Fibroblast of skin of right biceps (primary cell): ENCODE measurements around the gene UCHL5.

Experiments
- DNase-seq: peaks from one replicate; pipeline ENCODE4 v3.0.0-alpha.2; 2013

Gene UCHL5, protein sequence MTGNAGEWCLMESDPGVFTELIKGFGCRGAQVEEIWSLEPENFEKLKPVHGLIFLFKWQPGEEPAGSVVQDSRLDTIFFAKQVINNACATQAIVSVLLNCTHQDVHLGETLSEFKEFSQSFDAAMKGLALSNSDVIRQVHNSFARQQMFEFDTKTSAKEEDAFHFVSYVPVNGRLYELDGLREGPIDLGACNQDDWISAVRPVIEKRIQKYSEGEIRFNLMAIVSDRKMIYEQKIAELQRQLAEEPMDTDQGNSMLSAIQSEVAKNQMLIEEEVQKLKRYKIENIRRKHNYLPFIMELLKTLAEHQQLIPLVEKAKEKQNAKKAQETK

DNA sequence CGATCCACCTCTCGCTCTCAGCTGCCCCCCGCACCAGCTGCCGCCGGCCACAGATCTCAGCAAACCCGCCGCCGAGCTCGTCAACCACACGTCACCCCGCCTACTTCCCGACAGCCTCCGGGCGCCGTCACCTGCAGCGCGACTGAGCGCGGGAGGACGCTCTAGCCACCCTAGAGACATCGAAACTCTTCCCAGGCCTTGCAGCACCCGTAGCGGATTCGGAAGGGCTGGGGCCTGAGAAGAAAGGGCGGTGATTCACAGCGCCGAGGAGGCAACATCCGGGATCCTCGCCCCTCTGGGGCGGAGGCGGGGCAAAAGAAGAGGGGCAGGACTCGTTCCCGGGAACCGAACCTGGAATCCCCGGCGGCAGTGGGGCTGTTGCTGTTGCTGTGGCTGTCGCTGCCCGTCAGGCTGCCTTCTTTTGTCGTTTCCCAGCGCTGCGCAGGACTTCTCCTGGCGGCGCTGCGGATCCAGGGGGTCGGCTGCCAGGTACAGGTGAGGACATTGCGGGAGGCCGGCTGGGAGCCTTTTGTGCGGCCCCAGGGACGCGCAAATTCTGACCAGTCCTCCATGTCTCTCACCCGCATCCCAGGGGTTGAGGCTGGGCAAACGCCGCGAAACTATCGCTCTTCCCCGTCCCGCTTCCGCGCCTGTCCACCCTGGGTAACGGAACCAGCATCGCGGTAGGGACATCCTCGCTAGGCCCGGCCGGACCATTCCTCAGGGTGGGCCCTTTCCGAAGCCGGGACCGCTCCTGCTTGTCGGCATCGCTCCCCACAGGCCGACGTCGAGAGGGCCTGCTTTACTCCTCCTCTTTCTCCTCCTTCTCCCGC lies at the start of gene UCHL5, which contains the start of gene RO60:
UCHL5 (minus strand) TSS at position 79 of the 833 bp plus-strand sequence. CDS start 100 bp downstream, outside the sequence.
RO60 (plus strand) TSS at position 331 of the 833 bp plus-strand sequence. CDS start 9,443 bp downstream, outside the sequence.
- peak; percentile 99 for DNase-seq

DNA sequence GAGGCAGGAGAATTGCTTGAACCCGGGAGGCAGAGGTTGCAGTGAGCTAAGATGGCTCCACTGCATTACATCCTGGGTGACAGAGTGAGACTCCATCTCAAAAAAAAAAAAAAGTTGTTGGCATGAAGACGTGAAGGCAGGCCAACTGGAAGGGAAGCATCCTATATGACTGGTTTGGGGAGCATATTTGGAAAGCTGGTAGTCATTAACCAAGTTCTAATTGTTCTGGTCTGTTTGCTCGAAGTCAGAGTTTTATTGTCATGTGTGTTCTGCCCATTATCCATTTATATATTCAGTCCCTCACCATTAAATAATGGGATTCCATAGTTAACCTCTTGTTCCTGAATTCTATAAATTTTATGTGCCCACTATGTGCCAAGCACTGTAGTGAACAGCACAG lies 49.3 kb upstream of the UCHL5 start:
- no peak for DNase-seq

DNA sequence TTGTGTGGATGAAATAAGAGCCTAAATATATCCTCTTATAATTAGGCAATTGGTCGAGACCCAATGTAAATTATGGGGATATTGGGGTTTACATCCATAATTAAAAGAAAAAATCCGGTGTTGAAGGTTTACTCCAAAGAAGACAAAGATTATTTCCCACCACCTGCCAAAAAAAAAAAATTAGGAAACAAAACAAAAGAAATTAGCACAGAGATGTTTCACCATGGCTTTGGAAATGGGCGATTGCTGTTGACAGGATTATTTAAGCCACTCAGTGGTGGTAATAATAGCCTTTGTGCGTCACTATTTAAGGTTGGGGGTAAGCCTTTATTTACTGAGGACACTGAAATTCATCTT lies 46.6 kb upstream of the UCHL5 start:
- no peak for DNase-seq

DNA sequence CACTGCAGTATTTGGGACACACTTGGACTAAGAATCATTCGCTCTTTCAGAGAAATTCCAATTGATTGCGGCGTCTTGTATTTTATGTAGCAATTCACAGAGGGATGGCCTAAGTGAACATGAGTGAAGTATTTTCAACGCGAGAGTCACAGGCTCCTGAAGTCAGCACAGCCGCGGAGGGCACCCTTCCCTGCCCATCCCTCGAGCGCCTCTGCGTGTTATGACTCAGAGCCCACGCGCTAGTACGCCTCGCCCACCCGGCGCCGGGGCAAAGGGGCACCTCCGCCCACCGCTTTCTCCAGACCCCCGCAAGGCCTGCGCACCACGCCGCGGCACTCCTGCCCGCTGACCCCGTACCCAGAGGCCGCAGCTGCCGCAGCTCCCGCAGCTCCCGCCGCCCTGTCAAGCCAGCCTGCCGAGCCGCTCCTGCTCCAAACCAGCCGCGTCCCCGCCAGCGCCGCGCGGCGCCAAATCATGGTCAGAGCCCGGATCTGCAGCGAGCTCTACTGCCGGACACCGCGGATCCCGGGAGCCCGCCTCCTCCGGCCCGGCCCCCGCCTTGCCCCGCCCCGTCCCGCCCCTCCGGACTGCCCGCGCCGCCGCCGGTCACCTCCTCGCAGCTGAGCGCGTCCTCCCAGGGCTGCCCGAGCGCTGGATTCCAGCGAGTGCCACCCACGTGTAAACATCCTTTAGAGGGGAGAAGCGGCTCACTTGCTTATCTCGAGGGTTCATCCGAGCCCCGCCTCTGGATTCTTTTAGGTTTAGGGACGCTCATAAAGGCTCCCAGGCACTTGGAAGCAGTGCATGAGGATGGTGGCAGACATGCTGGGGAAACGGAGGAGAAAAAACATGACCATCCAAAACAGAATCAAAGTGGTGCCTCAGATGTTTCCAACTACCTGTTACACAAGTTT lies 46.0 kb upstream of the UCHL5 start, which contains the start of gene GLRX2:
GLRX2 (minus strand) TSS at position 508 of the 914 bp plus-strand sequence; CDS start at position 476, 32 bp downstream.
- peak; percentile 86 for DNase-seq

DNA sequence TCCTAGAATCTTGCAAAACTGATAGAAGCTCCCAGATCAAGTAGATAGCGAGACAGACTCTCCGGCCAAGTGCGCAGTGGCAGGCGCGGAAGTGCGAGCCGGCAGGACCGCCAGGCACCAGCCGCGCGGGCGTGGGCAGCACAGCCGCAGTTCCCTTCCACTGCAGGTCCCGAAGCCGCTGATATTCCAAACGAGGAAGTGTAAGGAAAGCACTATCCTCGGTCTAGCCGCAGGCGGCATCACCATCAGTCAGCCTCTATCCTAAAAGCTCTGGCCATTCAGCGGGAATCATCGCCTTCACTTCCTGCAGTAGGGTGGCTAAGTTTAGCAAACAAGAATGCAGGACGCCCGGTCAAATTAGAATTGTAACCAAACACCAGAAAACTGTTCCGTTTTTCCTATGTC lies 45.3 kb upstream of the UCHL5 start:
- DNase-seq: peak; percentile 59

DNA sequence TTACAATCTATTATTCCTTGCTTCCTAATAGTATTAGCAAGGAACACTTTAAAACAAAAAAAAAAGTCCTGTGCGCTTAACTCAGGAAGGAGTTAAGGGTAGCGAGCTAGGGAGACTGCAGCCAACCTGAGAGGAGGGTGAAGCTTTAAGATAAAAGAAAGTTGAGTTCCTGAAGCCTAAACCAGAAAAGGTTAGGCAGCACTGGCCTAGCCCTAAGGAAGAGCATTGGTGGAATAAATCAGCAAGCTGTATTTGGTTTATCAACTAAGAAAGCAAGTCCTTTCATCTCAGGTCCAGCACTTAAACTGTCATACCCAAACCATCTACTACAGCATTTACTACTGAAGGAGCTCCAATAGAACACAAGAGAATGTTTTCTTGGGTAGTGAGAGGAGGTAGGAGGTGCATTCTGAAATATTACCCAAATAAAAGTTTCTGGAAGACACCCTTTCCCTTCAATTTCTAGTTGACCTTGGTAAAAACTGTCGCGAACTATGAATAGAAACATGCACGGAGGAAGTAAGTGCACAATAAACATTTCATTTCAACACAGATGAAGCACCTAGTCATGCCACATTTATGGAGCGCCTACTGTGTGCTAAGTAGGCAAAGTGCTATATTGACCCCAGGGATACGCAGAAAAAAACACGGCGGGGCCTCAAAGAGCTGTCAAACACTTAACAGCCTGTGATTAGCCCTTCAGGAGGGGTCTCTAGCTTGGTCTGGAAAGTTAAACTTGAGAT lies 44.8 kb upstream of the UCHL5 start:
- DNase-seq: no peak

DNA sequence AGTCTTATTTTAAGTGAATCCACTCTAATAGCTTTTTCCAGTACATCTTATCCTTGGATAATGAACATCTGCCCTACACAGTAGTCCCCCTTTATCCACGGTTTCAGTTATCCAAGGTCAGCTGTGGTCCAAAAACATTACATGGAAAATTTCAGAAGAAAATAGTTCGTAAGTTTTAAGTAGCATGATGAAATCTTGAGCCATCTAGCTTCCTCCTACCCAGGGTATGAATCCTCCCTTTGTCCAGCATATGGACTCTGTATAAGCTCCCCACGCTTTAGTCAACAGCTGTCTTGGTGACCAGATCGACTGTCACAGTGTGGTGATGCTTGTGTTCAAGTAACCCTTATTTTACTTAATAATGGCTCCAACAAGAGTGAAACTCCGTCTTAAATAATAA lies 43.5 kb upstream of the UCHL5 start:
- no peak for DNase-seq

DNA sequence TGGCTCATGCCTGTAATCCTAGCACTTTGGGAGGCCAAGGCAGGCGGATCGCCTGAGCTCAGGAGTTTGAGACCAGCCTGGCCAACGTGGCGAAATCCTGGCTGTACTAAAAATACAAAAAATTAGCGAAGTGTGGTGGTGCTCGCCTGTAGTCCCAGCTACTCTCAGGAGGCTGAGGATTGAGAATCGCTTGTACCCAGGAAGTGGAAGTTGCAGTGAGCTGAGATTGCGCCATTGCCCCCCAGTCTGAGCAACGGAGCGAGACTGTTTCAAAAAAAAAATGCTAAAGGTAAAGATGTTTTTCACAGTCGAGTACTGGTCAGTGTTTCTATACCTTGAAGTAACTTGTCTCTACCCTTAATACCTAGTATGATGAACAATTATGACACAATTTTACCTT lies 35.0 kb upstream of the UCHL5 start:
- no peak for DNase-seq

DNA sequence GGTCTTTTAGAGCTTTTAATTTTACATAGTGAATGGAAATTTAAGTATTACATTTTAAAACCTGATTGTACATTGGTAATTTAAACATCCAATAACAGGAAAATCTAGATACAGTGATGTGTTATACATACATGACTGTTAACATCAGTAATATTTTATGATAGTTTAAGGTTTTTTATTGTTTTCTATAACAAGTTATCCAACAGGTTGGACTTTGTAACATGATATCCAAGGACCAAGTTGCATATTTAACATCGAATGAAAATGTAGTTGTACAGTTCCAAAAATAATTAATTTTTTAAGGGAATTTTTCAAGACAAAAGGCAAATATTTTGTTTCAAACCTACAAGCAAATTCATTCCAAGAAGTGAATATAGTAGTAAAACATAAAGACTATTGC lies 31.7 kb upstream of the UCHL5 start:
- no peak for DNase-seq

DNA sequence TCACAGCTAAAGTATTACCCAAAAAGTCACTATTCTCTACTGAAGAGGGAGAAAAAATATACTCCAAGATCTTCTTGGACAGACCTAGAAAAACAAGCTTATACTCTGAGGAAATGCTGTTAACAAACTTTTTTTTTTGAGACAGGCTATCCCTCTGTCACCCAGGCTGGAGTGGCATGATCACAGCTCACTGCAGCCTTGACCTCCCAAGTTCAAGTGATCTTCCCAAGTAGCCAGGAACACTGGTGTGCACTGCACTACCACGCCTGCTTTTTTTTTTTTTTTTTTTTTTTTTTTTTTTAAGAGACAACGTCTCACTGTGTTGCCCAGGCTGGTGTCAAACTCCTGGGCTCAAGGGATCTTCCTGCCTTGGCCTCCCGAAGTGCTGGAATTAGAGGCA lies 28.7 kb upstream of the UCHL5 start:
- DNase-seq: no peak

DNA sequence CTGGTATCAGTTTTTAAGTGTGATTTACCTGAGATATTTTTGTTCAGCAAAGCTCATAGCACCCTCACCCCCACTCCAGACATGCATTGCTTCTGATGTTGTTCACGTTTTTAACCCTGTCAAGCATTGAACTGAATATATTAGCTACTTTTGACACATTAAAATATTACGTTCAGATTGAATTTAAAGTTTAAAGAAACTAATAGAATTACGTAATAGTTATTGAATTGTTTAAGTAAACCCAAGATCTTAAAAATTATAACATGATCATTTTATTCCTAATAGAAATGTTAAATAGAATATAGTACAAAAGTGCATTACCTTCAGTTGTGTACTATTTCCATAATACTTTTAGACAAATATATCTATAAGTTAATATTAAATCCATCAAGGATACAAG lies 27.2 kb upstream of the UCHL5 start:
- DNase-seq: no peak

DNA sequence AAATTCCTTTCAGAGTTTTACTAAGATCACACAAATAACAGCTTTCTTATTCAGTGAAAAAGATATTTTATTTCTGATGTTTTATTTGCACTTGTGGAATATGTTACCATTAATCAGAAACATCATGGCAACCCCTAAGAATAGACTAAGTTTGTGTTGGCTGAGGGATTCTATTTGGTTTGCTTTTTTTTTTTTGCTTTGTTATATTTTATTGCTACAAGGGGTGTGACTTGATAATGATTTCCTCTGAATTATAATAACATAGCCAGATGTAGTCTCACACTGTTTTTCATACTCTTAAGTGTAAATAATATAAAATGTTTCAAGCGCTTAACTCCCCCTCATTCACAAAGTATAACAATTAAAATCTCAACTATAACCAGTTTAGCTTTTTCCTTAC lies 26.1 kb upstream of the UCHL5 start:
- DNase-seq: no peak

DNA sequence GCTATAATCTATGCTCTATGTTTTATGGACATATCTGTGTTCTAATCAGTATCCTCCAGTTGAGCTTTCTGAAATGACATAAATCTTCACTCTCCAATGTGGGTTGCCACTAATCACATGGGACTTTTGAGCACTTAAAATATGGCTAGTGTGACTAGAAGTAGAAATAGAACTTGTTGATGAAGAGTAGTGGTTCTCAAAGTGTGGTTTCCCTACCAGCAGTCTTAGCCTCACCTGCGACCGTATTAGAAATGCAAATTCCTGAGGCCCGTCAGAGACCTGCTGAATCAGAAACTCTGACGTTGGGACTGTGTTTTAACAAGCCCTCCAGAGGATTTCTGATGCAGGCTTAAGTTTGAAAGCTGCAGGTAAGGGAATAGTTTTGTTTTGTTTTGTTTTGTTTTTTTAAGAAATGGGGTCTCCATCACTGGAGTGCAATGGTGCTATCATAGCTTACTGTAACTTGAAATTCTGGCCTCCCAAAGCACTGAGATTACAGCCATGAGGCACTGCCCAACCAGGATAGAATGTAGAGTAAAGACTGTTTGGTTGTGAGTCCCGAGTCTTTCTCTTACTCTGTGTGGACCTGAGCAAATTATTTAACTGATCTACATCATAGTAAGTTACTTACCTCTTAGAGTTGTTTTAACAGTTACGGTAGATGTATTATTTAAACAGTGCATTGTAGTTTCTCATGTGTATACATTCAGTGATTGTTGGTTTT lies 24.4 kb upstream of the UCHL5 start:
- DNase-seq: no peak

DNA sequence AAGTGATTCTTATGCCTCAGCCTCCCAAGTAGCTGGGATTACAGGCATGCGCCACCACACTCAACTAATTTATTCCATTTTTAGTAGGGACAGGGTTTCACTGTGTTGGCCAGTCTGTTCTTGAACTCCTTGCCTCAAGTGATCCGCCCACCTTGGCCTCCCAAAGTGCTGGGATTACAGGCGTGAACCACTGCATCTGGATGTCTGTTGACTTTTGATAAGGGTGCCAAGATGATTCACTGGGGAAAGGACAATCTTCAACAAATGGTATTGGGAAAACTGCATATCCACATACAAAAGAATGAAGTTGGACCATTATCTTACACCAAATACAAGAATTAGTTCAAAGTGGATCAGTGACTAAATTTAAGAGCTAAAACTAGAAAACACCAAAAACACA lies 20.0 kb upstream of the UCHL5 start:
- no peak for DNase-seq

DNA sequence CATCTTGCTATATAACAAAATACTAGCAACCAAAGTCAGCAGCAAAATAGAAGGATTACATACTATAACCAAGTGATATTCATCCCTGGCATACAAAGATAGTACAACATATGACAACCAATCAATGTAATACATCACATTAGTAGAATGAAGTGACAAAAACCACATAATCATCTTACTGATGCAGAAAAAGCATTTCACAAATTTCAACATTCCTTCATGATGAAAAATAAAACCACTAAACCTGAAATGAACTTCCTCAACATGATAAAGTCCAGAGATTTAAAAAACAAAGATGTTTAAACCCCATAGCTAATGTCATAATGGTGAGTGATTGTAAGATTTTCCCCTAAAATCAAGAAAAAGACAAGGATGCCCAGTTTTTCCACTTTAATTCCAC lies 18.8 kb upstream of the UCHL5 start:
- DNase-seq: peak; percentile 60

DNA sequence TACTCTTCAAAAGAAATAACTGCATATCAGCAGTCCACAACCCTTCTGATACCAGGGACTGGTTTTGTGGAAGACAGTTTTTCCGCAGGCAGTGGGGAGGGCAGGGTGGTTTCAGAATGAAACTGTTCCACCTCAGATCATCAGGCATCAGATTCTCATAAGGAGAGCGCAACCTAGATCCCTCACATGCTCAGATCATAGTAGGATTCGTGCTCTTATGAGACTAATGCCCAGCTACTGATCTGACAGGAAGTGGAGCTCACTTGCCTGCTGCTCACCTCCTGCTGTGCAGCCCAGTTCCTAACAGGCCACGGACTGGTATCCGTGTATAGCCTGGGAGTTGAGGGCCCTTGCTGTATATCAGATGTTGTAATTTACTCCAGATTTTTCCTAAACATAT lies 11.8 kb upstream of the UCHL5 start:
- DNase-seq: peak; percentile 3

DNA sequence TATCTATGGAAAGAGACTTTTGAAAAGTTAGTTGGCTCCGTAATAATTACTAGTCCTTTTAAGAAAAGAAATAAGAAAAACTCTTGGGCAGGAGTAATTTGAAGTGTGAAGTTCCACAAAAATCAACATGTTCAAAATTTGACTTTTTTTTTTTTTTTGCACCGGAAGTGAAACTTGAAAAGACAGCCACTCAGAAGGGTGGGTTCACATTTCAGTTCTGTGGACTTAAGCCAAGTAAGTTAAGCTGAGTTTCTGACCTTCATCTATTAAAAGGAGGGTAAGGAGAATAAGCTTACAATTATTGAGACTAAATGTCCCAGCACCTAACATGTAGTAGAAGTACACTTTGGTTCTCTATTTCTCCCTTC lies 11.2 kb upstream of the UCHL5 start:
- no peak for DNase-seq

DNA sequence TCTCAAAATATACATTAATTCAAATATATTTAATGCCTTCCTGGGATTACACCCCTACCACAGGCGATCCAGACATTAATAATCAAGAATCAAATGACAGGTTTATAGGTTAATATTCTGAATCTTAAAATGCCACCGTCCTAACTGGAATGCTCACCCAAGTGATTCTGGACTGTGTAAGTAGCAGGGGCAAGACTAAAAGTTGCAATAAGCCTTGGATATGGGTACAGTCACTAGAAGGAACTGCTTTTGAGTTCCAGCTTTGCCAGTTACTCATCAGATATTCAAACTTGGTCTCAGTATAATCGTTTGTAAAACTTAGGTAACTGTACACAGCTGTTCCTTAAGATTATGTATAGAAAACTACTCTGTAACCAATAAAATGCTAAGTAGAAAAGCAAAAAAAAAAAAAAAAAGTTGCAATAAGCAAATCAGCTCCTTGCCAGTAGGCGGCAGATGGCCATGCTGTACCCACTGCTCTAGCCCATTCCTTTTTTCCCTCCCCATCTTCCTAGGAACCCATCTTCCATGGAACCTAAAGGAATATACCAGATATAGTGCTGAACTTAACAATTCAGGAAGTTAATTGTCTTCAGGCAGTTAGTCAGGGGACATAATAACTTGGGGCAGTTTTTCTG lies 10.7 kb upstream of the UCHL5 start:
- DNase-seq: peak; percentile 12

DNA sequence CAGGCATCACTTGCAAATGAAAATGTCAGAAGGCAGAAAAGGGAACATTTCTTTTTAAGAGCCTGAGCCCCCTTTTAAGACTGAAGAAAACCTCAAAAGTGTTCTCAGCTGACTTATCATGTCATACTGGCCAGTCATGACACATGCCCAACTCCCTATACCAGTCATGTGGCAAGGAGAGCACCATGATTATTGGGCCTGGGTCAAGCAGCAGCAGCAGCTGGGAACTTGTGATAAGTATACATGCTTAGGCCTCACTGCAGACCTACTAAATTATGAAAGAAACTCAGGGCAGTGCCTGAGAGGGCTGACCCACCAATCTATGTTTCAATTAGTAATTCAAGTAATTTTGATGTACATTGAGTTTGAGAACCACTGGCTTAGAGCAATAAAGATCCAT lies 8.9 kb upstream of the UCHL5 start:
- DNase-seq: no peak

DNA sequence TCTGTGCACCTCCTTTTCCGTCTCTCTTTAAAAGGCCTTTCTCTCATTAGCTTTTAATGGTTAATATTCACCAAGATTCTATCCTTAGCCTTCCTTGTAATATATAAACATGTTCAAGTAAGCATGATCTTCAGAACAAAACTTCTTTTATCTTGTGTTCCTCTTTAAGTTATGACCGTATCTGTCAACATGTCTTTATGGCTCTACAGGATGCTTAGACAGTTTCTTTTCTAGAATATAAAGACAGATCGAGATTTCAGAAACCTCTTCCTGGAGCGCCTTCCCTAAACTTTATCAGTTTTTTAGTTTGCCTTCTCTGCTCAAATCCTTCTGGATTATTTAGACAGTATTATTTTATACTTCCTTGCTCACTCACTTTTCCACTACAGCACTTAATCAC lies 7.4 kb upstream of the UCHL5 start:
- DNase-seq: no peak

DNA sequence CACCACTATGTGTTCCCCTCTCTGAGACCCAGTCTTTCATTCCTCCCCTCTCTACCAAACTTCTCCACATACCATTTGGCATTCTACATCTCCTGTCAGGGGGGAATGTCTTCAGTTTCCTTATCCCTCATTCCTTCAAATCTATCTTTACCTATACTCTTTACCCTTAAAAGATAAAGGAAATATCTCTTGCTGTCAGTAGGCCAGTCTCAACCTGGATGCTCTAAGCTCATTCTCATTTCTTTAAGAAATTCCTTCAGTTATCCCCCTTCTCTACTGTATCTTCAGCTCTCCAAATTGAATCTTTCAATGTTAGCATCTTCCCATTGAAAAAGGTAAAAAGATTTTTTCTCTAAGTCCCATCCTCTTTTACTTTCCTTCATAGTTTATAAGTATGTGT lies 6.8 kb upstream of the UCHL5 start:
- no peak for DNase-seq
